ENCODE data around the gene UNC5B.

The UNC5B gene

GRCh38 chr10:71308985-71309384, 96.6 kb downstream of the UNC5B start:
- no peak overlapping the region for H3K9ac ChIP-seq (ENCODE audit: low read length)
- H3K36me3 ChIP-seq (ENCODE audit: control insufficient read depth, insufficient read depth, low read length): no peaks in the 10 kb centered on the region
- no peaks in the 10 kb centered on the region for H3K9me3 ChIP-seq (ENCODE audit: control insufficient read depth, insufficient read depth, low read depth, low read length)

DNA sequence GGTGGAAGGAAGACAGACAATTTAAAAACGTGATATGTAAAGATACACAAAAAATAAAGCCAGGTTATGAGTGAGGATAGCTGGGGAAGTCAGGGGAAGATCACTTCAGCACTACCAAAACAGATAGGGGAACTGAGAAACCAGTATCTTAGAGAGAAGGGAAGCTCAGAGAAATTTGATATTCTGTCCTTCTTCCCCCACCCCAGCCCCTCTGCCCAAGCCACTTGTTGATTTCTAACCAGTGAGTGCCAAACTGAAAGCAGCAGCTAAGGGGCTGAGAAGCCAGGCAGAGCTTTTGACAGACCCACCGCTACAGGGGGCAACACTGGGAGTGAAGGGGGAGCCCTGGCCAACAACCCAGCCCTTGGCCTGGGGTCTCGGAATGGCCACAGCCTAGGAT, 97.5 kb downstream of the UNC5B start:
- Histone ChIP-seq H3K27ac (ENCODE audit: low read depth, low read length) (no peak overlapping the region), H3K4me1 (ENCODE audit: control insufficient read depth, insufficient read depth, low read length) (peaks cover 5% of the 10 kb centered on the region), H3K9ac (ENCODE audit: low read length) (no peak overlapping the region), H3K4me3 (ENCODE audit: low read depth, low read length) (no peak overlapping the region), H3K36me3 (ENCODE audit: control insufficient read depth, insufficient read depth, low read length) (no peaks in the 10 kb centered on the region), H3K9me3 (ENCODE audit: control insufficient read depth, insufficient read depth, low read depth, low read length) (no peaks in the 10 kb centered on the region), H3K27me3 (ENCODE audit: control insufficient read depth, insufficient read depth, low read length) (peaks cover 6% of the 10 kb centered on the region; the same call in 1 of the 2 replicates)

More at GRCh38 chr10:71308985-71309384, 96.6 kb downstream of the UNC5B start:
- Histone ChIP-seq H3K4me3 (ENCODE audit: low read depth, low read length) (no peak overlapping the region), H3K27me3 (ENCODE audit: control insufficient read depth, insufficient read depth, low read length) (peaks cover 6% of the 10 kb centered on the region; the same call in 1 of the 2 replicates), H3K27ac (ENCODE audit: low read depth, low read length) (no peak overlapping the region), H3K4me1 (ENCODE audit: control insufficient read depth, insufficient read depth, low read length) (no peaks in the 10 kb centered on the region)

DNA sequence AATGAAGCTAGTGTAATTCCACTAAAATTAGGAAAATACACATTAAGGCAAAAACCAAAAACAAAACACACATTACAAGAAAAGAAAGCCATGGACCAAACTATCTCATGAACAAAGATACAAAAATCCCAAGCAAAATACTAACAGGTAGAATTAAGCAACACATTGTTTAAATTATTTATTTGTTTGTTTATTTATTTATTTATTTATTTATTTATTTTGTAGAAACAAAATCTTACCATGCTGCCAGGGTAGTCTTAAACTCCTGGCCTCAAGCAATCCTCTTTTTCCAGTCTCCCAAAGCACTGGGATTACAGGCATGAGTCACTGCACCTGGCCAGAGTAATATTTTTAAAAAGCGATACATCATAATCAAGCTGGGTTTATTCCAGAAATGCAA, 99.8 kb downstream of the UNC5B start:
- H3K4me3 ChIP-seq (ENCODE audit: low read depth, low read length): no peak overlapping the region
- no peaks in the 10 kb centered on the region for H3K36me3 ChIP-seq (ENCODE audit: control insufficient read depth, insufficient read depth, low read length)
- no peaks in the 10 kb centered on the region for H3K9me3 ChIP-seq (ENCODE audit: control insufficient read depth, insufficient read depth, low read depth, low read length)
- H3K27ac ChIP-seq (ENCODE audit: low read depth, low read length): no peak overlapping the region
- H3K9ac ChIP-seq (ENCODE audit: low read length): no peak overlapping the region
- peaks cover 9% of the 10 kb centered on the region for H3K4me1 ChIP-seq (ENCODE audit: control insufficient read depth, insufficient read depth, low read length)
- H3K27me3 ChIP-seq (ENCODE audit: control insufficient read depth, insufficient read depth, low read length): peaks cover 6% of the 10 kb centered on the region; the same call in 1 of the 2 replicates

DNA sequence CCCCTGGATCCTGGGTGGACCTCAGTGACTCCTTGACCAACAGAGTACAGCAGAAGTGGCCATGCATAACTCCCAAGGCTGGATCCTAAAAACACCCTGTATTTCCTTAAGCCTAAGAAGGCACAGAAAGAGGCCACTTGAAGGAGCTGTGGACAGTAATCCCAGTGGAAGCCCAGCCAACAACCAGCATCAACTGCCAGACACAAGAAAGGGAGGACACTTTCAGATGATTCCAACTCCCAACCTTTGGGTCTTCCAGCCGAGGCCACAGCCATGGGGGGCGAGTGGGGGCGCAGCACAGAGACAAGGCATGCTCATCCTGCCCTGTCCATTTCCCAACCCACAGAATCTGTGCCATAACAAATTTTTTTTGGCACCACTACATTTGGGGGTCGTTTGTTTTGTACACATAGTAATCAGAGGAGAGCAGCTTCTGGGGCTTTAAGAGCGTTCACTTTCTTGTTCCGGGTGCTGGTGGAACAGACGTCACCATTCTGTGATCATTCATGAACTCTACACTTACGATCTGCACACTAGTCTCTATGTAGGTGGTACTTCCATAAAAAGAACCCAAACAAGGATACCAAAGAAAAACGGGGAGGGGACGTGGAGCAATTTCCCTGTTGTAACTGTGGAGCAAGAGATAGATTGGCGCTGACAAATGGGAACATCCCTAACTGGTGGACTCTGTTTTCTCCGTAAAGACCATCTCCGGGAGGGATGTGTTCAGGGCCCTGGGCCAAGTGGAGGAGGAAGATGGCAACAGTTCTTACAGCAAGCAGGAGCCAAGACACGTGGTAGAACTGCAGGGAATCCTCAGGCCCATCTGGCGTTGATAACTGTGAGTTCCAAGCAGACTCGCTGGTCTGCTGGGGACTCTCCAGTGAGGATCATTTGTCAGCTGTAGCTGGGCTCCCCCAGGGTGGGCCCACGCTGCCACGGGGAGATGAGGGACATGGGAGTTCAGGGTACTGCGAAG, 100.7 kb downstream of the UNC5B start:
- H3K27me3 ChIP-seq (ENCODE audit: control insufficient read depth, insufficient read depth, low read length): peaks cover 6% of the 10 kb centered on the region; the same call in 1 of the 2 replicates
- no peaks in the 10 kb centered on the region for H3K36me3 ChIP-seq (ENCODE audit: control insufficient read depth, insufficient read depth, low read length)
- H3K4me1 ChIP-seq (ENCODE audit: control insufficient read depth, insufficient read depth, low read length): peaks cover 9% of the 10 kb centered on the region
- no peak overlapping the region for H3K9ac ChIP-seq (ENCODE audit: low read length)
- no peaks in the 10 kb centered on the region for H3K9me3 ChIP-seq (ENCODE audit: control insufficient read depth, insufficient read depth, low read depth, low read length)
- no peak overlapping the region for H3K27ac ChIP-seq (ENCODE audit: low read depth, low read length)
- H3K4me3 ChIP-seq (ENCODE audit: low read depth, low read length): no peak overlapping the region

GRCh38 chr10:71314028-71314693, 101.8 kb downstream of the UNC5B start:
- H3K27me3 ChIP-seq (ENCODE audit: control insufficient read depth, insufficient read depth, low read length): peaks cover 6% of the 10 kb centered on the region; the same call in 1 of the 2 replicates
- H3K27ac ChIP-seq (ENCODE audit: low read depth, low read length): no peak overlapping the region
- peaks cover 12% of the 10 kb centered on the region for H3K4me1 ChIP-seq (ENCODE audit: control insufficient read depth, insufficient read depth, low read length)
- H3K36me3 ChIP-seq (ENCODE audit: control insufficient read depth, insufficient read depth, low read length): no peaks in the 10 kb centered on the region
- H3K9me3 ChIP-seq (ENCODE audit: control insufficient read depth, insufficient read depth, low read depth, low read length): no peaks in the 10 kb centered on the region
- peak overlapping the region; percentile 51 for H3K4me3 ChIP-seq (ENCODE audit: low read depth, low read length)
- no peak overlapping the region for H3K9ac ChIP-seq (ENCODE audit: low read length)

DNA sequence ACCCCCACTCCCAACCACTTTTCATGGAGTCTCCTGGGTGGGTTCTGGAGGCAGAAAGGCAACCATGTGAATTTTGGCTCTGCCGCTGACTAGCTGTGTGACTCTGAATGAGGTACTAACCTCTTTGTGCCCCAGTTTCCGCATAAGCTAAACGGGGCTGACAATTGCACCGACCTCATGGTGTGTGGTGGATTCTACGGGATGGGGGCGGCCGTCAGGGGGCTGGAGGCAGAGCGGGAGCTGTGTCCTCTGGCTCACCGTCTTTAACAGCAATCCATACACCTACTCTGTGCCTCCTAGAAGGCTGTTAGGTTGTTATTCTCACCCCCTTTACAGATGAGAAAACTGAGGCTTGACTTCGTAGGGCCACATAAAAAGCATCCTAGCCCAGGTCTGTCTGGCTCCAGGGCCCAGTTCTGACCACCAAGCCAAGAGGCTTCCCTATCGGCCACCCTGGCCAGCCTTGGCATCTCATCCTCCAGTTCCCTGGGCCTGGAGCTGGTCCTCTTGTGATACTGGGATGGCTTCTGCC, 102.4 kb downstream of the UNC5B start:
- Histone ChIP-seq H3K4me3 (ENCODE audit: low read depth, low read length) (peak overlapping the region; percentile 51), H3K9ac (ENCODE audit: low read length) (no peak overlapping the region), H3K27ac (ENCODE audit: low read depth, low read length) (no peak overlapping the region)

GRCh38 chr10:71316056-71316785, 103.9 kb downstream of the UNC5B start:
- Histone ChIP-seq H3K9me3 (ENCODE audit: control insufficient read depth, insufficient read depth, low read depth, low read length) (no peaks in the 10 kb centered on the region), H3K9ac (ENCODE audit: low read length) (no peak overlapping the region), H3K4me3 (ENCODE audit: low read depth, low read length) (no peak overlapping the region)

More for the DNA sequence above, 102.4 kb downstream of the UNC5B start:
- H3K4me1 ChIP-seq (ENCODE audit: control insufficient read depth, insufficient read depth, low read length): peaks cover 12% of the 10 kb centered on the region
- no peaks in the 10 kb centered on the region for H3K36me3 ChIP-seq (ENCODE audit: control insufficient read depth, insufficient read depth, low read length)
- H3K9me3 ChIP-seq (ENCODE audit: control insufficient read depth, insufficient read depth, low read depth, low read length): no peaks in the 10 kb centered on the region
- H3K27me3 ChIP-seq (ENCODE audit: control insufficient read depth, insufficient read depth, low read length): peaks cover 6% of the 10 kb centered on the region; the same call in 1 of the 2 replicates

GRCh38 chr10:71316786-71317160, 104.4 kb downstream of the UNC5B start:
- peaks cover 3% of the 10 kb centered on the region; the same call in 1 of the 2 replicates for H3K27me3 ChIP-seq (ENCODE audit: control insufficient read depth, insufficient read depth, low read length)
- H3K4me1 ChIP-seq (ENCODE audit: control insufficient read depth, insufficient read depth, low read length): peaks cover 12% of the 10 kb centered on the region
- no peak overlapping the region for H3K4me3 ChIP-seq (ENCODE audit: low read depth, low read length)
- no peaks in the 10 kb centered on the region for H3K36me3 ChIP-seq (ENCODE audit: control insufficient read depth, insufficient read depth, low read length)
- H3K9ac ChIP-seq (ENCODE audit: low read length): no peak overlapping the region
- H3K9me3 ChIP-seq (ENCODE audit: control insufficient read depth, insufficient read depth, low read depth, low read length): no peaks in the 10 kb centered on the region
- H3K27ac ChIP-seq (ENCODE audit: low read depth, low read length): no peak overlapping the region

More at GRCh38 chr10:71316056-71316785, 103.9 kb downstream of the UNC5B start:
- Histone ChIP-seq H3K4me1 (ENCODE audit: control insufficient read depth, insufficient read depth, low read length) (peaks cover 12% of the 10 kb centered on the region), H3K27me3 (ENCODE audit: control insufficient read depth, insufficient read depth, low read length) (peaks cover 3% of the 10 kb centered on the region; the same call in 1 of the 2 replicates), H3K27ac (ENCODE audit: low read depth, low read length) (no peak overlapping the region), H3K36me3 (ENCODE audit: control insufficient read depth, insufficient read depth, low read length) (no peaks in the 10 kb centered on the region)

DNA sequence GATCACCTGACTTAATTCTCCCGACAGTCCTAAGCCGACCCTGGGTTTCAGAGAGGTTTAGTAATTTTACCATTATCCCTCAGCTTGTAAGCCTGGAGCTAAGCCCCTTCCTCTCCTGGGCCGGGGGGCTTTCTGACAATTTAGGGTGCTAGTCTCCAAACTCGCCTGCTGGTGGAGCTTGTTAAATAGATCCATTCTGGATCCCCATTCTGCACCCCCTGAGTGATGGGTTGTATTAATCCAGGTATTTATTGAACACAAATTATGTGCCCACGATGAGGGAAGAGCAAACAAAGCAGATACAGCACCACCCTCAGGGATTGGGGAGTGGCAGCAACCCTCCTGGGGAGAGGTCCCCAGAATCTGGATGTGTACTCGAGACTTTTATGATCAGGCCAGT, 105.4 kb downstream of the UNC5B start:
- peaks cover 12% of the 10 kb centered on the region for H3K4me1 ChIP-seq (ENCODE audit: control insufficient read depth, insufficient read depth, low read length)
- H3K36me3 ChIP-seq (ENCODE audit: control insufficient read depth, insufficient read depth, low read length): peaks cover under 1% of the 10 kb centered on the region; the same call in 1 of the 2 replicates
- H3K4me3 ChIP-seq (ENCODE audit: low read depth, low read length): no peak overlapping the region
- no peak overlapping the region for H3K9ac ChIP-seq (ENCODE audit: low read length)
- H3K27ac ChIP-seq (ENCODE audit: low read depth, low read length): no peak overlapping the region
- no peaks in the 10 kb centered on the region for H3K9me3 ChIP-seq (ENCODE audit: control insufficient read depth, insufficient read depth, low read depth, low read length)
- H3K27me3 ChIP-seq (ENCODE audit: control insufficient read depth, insufficient read depth, low read length): peaks cover 2% of the 10 kb centered on the region; the same call in 1 of the 2 replicates

DNA sequence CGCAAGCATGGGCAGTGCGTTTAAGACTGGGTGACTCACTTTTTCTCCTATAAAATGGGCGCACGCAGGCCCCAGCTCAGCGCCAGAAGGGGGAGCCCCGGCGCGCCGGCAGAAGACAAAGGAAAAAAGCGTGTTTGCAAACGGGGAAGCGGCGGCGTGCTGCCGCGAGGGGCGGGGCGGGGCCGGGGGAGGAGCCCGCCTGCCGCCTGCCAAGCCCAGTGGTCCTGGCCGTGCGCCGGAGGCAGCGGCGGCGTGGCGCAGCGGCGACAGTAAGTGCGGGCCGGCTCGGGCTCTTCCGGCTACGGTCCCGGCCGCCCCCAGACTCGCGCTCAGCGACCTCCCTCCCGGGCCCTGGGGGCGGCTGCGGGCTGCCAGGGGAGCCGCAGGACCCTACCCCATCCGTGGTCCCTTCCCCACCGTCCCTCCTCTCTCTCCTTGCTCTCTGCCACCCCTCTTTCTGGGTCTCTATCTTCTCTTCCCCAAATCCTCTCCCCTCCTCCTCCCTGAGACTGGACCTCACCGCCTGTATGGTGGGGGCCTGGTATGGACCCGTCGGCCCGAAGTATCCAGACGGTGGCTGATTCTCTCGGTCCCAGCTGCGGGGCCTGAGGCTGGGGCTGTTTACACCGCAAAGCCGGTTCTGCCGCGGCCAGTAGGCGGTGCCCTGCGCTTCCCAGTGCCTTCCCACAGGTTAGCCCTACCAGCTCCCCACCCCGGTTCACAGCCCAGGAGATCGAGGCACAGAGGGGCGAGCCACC, 106.9 kb downstream of the UNC5B start, which contains the start of gene SLC29A3:
Gene SLC29A3, plus strand, starts transcription at position 218 of the 758 bp plus-strand sequence. Its CDS starts 51 bp downstream, at position 269.
- Histone ChIP-seq H3K9me3 (ENCODE audit: control insufficient read depth, insufficient read depth, low read depth, low read length) (no peaks in the 10 kb centered on the region), H3K4me3 (ENCODE audit: low read depth, low read length) (peak within 1 kb of the TSS; percentile 87), H3K27ac (ENCODE audit: low read depth, low read length) (peak within 1 kb of the TSS; percentile 59; the same call in 1 of the 2 replicates), H3K36me3 (ENCODE audit: control insufficient read depth, insufficient read depth, low read length) (peaks cover 13% of the 10 kb centered on the region), H3K4me1 (ENCODE audit: control insufficient read depth, insufficient read depth, low read length) (peaks cover 12% of the 10 kb centered on the region), H3K27me3 (ENCODE audit: control insufficient read depth, insufficient read depth, low read length) (no peaks in the 10 kb centered on the region), H3K9ac (ENCODE audit: low read length) (peak within 1 kb of the TSS; percentile 77)

All from HUES6 (cell line).